Measurements from ENCODE around the gene LMTK2.

Gene LMTK2

GRCh38 chr7:98203261-98203963 is 96.8 kb downstream of the LMTK2 start:
- FAIRE-seq: no peak
- TF ChIP-seq, protein P1, sequence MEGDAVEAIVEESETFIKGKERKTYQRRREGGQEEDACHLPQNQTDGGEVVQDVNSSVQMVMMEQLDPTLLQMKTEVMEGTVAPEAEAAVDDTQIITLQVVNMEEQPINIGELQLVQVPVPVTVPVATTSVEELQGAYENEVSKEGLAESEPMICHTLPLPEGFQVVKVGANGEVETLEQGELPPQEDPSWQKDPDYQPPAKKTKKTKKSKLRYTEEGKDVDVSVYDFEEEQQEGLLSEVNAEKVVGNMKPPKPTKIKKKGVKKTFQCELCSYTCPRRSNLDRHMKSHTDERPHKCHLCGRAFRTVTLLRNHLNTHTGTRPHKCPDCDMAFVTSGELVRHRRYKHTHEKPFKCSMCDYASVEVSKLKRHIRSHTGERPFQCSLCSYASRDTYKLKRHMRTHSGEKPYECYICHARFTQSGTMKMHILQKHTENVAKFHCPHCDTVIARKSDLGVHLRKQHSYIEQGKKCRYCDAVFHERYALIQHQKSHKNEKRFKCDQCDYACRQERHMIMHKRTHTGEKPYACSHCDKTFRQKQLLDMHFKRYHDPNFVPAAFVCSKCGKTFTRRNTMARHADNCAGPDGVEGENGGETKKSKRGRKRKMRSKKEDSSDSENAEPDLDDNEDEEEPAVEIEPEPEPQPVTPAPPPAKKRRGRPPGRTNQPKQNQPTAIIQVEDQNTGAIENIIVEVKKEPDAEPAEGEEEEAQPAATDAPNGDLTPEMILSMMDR (IDR thresholded peaks at IDR 0.05; ENCODE audit: insufficient read depth, missing control alignments): no peak
- DNase-seq (ENCODE audit: insufficient read length, low spot score): no peak

DNA sequence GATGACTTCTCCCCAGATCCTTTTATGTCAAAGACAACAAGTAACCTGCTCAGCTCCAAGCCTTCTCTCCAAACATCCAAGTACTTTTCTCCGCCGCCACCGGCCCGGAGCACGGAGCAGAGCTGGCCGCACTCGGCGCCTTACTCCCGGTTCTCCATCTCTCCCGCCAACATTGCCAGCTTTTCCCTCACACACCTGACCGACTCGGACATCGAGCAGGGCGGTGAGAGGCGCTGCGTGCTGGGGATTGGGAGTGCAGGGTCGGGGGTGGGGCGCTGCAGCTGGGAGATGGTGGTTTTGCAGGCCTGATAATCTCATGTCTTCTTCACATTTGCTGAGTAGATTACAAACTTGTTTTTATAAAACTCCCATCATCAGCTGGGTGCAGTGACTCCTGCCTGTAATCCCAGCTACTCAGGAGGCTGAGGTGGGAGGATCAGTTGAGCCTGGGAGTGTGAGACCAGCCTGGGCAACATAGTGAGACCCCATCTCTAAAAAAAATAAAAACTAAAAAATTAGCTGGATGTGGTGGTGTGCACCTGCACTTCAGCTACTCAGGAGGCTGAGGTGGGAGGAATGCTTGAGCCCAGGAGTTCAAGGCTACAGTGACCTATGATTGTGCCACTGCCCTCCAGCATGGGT is 97.4 kb downstream of the LMTK2 start:
- TF ChIP-seq, protein P1 (IDR thresholded peaks at IDR 0.05; ENCODE audit: insufficient read depth, missing control alignments): no peak
- FAIRE-seq (no peak), DNase-seq (ENCODE audit: insufficient read length, low spot score) (no peak)

DNA sequence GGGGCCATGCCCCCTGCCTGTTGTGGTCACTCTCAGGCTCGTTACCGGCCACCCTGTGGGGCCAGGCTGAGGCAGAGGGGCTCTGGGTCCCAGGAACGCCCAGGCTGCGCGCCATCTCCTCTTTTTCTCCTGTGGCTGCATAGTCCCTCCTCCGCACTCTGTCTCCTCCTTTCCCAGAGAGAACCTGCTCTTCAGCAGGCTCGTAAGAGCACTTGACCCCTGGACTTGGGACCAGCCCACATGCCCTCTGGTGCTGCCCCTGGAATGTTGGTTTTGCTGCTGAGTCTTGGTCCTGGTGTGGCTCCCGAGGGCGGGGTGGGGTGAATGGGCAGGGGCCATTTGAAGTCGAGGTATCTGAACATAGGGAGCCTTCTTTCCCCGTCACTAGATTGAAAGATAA is 98.0 kb downstream of the LMTK2 start:
- TF ChIP-seq, protein P1 (IDR thresholded peaks at IDR 0.05; ENCODE audit: insufficient read depth, missing control alignments): no peak
- DNase-seq (ENCODE audit: insufficient read length, low spot score) (no peak), FAIRE-seq (no peak)

DNA sequence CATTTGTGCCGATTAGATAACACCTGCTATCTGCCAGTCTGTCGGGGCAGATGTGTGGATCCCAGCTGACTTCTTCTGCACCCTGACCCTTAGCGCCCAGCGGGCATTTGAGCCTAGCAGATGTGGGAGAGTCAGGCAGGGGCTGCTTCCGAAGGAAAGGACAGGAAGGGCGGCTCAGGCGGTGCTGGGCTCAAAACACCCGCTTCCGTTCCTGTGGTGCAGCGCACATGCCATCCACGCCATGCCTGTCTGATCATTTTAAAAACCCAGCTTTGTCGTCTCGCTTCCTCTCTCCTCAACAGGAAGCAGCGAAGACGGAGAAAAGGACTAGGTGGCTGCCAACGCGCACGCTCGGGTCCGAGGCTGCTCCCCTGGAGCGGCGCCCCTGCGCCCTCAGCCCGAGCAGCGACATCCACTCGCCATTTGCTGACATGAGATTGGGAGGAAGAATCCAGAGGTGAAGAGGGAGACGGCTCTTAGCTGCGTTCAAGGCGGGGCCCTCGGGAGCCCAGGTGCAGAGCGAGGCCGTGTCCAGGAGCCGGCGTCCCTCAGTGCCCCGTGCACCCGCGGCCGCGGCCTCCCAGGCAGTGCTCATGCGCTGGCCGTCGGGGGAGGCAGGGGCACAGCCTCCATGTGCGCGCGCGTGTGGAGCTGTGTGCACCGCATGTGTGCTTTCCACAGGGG is 98.6 kb downstream of the LMTK2 start:
- FAIRE-seq (no peak), DNase-seq (ENCODE audit: insufficient read length, low spot score) (no peak)
- TF ChIP-seq, protein P1 (IDR thresholded peaks at IDR 0.05; ENCODE audit: insufficient read depth, missing control alignments): no peak

DNA sequence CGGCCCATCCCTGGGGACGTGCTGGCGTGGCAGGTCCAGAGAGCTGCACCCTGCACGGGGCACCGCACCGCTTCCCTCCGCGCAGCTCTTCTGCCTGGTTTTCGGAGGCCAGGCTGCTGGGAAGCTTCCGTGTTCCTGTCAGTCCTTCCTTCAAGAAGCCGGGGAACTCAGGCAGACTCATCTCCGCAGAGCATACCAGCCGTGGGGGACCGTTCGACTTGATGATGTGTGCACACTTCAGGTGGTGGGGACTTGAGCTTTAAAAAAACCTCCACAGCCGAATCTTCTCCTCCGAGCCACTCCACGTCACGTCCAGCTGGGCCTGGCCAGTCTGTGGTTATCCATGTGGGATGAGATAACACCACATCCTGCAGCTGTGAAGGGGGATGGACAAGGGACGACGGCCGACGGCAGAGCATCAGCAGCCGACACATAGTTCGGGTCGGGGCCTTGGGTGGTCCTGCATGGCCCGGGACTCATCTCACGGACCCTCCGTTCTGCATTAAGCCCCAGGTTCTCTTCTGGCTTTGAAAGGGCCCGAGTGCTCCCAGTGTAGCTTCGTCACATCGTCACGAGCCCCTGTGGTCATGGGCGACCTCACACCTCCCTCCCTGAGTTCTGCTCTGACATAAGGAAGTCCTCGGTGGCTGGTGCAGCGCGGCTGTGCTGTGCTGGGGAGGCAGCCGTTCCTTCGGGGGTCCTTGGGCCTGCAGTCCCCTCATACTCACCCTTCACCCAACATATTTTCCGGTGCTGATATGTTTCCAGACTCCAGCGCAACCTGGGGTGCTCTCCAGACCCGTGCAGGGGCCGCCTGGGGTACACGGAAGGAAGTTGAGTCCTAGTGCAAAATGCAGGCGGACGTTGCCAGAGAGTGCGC is 100.0 kb downstream of the LMTK2 start:
- FAIRE-seq (no peak), DNase-seq (ENCODE audit: insufficient read length, low spot score) (no peak)
- TF ChIP-seq, protein P1 (IDR thresholded peaks at IDR 0.05; ENCODE audit: insufficient read depth, missing control alignments): no peak

DNA sequence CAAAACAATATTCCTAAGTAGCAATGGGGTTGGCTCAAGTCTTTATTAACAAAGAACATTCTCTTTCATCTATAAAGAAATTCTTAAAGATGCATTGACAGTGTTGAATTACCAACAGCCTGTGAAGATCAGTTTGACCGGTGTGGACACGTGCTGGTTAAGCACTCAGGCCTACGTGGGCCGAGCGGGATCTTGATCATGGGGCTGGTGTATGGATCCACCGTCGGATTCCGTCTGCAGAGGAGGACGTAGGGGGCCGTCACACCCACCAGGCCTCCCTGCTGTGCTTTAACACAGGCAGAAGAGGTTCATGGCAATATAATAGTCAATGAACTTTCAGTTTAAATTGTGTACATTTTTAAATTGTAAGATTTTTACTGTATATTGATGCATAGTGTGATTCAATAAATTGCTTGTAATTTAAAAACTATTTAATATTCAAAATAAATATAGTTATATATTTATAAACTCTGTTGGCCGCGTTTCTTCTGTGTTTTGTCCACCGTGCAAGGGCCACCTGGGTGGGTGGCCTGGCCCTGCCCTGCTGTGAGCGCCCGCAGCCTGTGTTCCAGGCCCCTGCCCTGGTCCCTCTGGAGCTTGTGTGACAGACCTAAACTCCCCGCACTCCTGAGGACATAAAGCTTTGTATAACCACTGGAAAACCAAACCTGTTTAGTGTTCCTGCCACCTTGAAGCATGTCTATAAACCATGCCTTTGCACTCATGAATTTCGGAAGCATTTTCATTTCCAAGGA is 102.7 kb downstream of the LMTK2 start:
- FAIRE-seq: no peak
- TF ChIP-seq, protein P1 (IDR thresholded peaks at IDR 0.05; ENCODE audit: insufficient read depth, missing control alignments): no peak
- DNase-seq (ENCODE audit: insufficient read length, low spot score): no peak

Data from D721Med (cell line).